ENCODE results near the gene NPB.

DNA sequence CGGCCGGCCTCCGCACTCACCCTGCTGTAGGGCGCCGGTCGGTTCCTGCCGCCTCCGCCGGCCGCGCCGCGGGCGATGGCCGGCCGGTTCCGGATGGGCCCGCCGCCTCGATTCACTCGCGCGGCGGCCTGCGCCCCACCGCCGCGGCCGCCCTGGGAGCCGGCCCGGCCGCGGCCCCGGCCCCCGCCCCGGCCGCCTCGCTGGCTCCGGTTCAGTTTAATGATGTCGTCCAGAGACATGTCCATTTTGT, 10.8 kb upstream of the NPB start:
- TF ChIP-seq GATA2 (IDR thresholded peaks at IDR 0.05; ENCODE audit: low read depth, low read length) (no peak), GATA3 (IDR thresholded peaks at IDR 0.05; ENCODE audit: low read depth, low read length) (no peak)

All from SH-SY5Y (cell line).